ENCODE results near the gene METTL1. TPM values are rescaled to one million over a fixed set of nuclear protein-coding genes. Genes with fewer than 3 reads are reported as not detected.

Gene METTL1
- total RNA-seq, 4 donors from 2014 or later = 4.2 to 9.8 (median 5.7) TPM

DNA sequence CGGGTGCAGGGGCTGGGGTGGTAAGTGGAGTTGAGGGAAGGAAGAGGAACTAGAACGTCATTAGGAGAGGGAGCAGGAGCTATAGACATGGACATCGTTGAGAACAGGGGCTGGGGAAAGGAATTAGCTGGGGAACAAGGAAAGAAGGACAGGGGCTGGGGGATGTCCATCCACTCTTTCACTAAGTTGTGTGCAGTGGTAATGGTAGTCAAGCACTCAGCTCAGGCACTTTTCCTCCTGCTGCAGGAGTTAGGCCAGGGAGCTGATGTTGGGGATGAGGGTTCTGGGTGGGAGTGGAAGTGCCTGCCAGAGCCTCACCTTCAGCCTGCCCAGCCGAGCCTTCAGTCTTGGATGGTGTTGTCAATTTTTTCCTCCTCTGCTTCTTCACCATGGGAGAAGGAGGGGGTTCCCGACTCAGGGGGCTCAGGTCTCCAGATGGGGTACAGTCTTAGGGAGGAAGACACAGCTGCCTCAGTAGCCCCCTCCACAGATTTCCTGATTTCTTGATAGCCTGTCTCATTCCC lies 42.5 kb downstream of the METTL1 start:
- TF ChIP-seq POLR2A (IDR thresholded peaks at IDR 0.05; ENCODE audit: low read depth) = no peak
- TF ChIP-seq, protein P1, sequence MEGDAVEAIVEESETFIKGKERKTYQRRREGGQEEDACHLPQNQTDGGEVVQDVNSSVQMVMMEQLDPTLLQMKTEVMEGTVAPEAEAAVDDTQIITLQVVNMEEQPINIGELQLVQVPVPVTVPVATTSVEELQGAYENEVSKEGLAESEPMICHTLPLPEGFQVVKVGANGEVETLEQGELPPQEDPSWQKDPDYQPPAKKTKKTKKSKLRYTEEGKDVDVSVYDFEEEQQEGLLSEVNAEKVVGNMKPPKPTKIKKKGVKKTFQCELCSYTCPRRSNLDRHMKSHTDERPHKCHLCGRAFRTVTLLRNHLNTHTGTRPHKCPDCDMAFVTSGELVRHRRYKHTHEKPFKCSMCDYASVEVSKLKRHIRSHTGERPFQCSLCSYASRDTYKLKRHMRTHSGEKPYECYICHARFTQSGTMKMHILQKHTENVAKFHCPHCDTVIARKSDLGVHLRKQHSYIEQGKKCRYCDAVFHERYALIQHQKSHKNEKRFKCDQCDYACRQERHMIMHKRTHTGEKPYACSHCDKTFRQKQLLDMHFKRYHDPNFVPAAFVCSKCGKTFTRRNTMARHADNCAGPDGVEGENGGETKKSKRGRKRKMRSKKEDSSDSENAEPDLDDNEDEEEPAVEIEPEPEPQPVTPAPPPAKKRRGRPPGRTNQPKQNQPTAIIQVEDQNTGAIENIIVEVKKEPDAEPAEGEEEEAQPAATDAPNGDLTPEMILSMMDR (IDR thresholded peaks at IDR 0.05) = no peak
- no peak for TF ChIP-seq POLR2AphosphoS5 (IDR thresholded peaks at IDR 0.05)
- no peak for TF ChIP-seq EP300 (IDR thresholded peaks at IDR 0.05)
- peaks cover 7 to 86% (median 17%) of the 10 kb centered on the region in 4 donors for H3K27me3 ChIP-seq
- WGBS = 55% methylated on average over 5 of the region's 5 CpGs
- no peak overlapping the region for H3K4me3 ChIP-seq
- H3K9me3 ChIP-seq = no peaks in the 10 kb centered on the region
- no peak for DNase-seq (ENCODE audit: extremely low spot score)
- H3K27ac ChIP-seq (replicated peaks in 1 of 4) = no peak overlapping the region
- no peaks in the 10 kb centered on the region for H3K36me3 ChIP-seq
- H3K4me1 ChIP-seq = peaks cover 14 to 25% (median 21%) of the 10 kb centered on the region in 4 donors
- intact Hi-C loops (cut with DNase I) = no loop called here

DNA sequence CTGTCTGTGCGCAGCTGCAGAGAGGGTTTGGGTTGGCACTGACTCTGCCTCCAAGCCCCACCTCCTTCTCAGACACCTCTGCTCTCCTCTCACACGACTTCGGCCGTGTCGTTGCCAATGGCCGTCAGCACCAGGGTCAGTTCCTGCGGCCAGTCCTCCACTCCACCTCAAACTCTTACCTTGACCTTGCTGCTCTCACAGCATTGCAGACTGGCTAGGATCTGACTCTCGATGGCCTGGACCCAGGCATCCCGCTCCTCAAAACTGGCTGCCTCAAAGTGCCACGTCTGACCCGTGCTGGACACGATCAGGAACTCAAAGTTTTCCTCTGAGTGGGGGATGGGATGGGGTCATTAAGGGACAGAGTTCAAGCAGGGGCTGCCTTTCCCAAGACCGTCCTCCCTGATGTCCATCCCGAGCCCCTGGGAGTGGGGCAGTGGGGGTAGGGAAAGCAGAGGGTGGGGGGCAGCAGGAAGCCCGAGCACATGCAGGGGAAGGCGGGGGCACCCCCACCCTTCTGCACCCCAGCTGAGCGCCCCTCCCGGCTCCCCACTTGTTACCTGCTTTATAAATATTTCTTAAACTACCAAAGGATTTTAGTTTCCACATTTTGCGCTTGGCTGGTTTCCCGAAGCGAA lies 44.0 kb downstream of the METTL1 start:
- H3K9me3 ChIP-seq = no peaks in the 10 kb centered on the region
- no peaks in the 10 kb centered on the region for H3K36me3 ChIP-seq
- no peak overlapping the region for H3K4me3 ChIP-seq
- DNase-seq (ENCODE audit: extremely low spot score) = no peak
- H3K4me1 ChIP-seq = peaks cover 14 to 25% (median 21%) of the 10 kb centered on the region in 4 donors
- 63% methylated on average over 21 of the region's 21 CpGs for WGBS
- peaks cover 6 to 72% (median 13%) of the 10 kb centered on the region in 4 donors for H3K27me3 ChIP-seq
- H3K27ac ChIP-seq (replicated peaks in 1 of 4) = no peak overlapping the region
- TF ChIP-seq EP300 (IDR thresholded peaks at IDR 0.05) = no peak
- TF ChIP-seq, protein P1 (IDR thresholded peaks at IDR 0.05) = no peak
- no peak for TF ChIP-seq POLR2AphosphoS5 (IDR thresholded peaks at IDR 0.05)
- TF ChIP-seq POLR2A (IDR thresholded peaks at IDR 0.05; ENCODE audit: low read depth) = no peak
- intact Hi-C loops (cut with DNase I) = no loop called here

DNA sequence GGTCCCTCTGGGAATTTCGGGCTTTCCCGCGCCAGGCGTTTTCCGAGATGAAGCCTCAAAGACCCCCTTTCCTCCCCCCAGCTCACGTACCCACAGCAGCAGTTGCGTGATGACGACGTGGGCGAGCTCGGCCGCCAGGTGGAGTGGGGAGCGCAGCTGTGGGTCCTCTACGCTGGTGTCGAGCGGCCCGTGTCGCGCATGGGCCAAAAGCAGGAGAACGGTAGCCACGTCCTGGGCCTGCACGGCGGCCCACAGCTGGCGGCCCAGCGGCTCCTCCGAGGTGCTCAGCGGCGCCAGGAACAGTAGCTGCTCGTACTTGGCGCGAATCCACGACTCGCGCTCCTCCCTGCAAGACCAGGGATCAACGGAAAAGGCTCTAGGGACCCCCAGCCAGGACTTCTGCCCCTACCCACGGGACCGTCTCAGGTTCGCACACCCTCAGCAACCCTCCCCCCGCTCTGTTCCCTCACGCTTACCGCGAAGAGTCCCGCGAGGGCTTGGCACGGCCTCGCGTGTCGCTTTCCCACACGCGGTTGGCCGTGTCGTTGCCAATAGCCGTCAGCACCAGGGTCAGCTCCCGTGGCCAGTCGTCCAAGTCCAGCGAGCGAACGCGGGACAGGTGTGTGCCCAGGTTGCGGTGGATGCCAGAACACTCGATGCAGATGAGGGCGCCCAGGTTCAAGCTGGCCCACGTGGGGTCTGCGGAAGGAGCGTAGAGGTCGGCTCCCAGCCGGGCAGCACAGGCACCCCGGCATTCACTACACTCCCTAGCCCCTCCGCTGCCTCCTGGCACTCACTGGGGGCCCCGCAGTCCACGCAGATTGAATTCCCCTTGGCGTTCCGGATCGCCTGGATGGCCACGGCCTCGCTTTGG lies 44.8 kb downstream of the METTL1 start:
- intact Hi-C loops (cut with DNase I) = no loop called here
- H3K4me3 ChIP-seq = peak overlapping the region; percentile 60 to 75 (median 65)
- WGBS = 51% methylated on average over 69 of the region's 76 CpGs
- no peaks in the 10 kb centered on the region for H3K9me3 ChIP-seq
- peaks cover 6 to 65% (median 13%) of the 10 kb centered on the region in 4 donors for H3K27me3 ChIP-seq
- peaks cover 0 to under 1% (median under 1%) of the 10 kb centered on the region in 4 donors for H3K36me3 ChIP-seq
- H3K27ac ChIP-seq (replicated peaks in 1 of 4) = peak overlapping the region; percentile 43 to 56 (median 54)
- peaks cover 14 to 25% (median 21%) of the 10 kb centered on the region in 4 donors for H3K4me1 ChIP-seq
- TF ChIP-seq POLR2A (IDR thresholded peaks at IDR 0.05; ENCODE audit: low read depth) (no peak), POLR2AphosphoS5 (IDR thresholded peaks at IDR 0.05) (peak in 1 of 2 donors; percentile 2), EP300 (IDR thresholded peaks at IDR 0.05) (no peak)
- TF ChIP-seq, protein P1 (IDR thresholded peaks at IDR 0.05) = peak; percentile 21 to 45 (median 27)
- DNase-seq (ENCODE audit: extremely low spot score) = no peak

DNA sequence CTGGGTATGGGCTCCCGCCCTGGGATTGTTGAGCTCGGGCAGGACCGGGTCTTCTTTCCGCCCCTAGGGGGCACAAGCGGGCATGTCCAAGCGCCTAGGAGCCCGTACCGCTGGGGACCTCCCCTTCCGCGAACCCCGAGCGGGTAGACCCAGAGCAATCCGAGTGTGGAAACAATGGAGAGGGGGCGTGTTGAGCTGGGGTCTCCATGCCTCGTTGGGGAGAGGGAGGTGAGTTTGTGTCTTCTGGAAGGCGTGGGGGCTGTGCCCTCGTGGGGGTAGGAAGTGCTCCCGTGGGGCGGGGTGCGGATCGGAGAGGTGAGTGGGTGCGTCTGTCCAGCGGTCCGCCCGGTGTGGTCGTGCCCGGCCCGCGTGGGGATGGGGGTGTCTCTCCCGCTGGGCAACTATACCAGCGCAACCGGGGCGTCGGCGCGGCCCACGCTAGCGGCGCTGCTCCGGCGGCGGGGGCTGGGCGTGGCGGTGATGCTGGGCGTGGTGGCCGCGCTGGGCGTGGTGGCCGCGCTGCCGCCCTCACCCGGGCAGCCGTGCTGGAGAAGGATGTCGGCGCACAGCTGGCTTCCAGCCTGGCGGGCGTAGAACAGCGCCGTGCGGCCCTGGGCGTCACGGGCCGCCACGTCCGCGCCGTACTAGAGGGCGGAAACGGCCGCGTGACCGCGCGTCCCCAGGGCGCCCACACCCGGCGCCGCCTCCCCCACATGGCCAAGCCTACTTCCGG lies 45.6 kb downstream of the METTL1 start:
- peaks cover 6 to 57% (median 13%) of the 10 kb centered on the region in 4 donors for H3K27me3 ChIP-seq
- TF ChIP-seq, protein P1 (IDR thresholded peaks at IDR 0.05) = peak; percentile 52 to 77 (median 56)
- TF ChIP-seq POLR2A (IDR thresholded peaks at IDR 0.05; ENCODE audit: low read depth) (no peak), POLR2AphosphoS5 (IDR thresholded peaks at IDR 0.05) (peak; percentile 29 to 33), EP300 (IDR thresholded peaks at IDR 0.05) (no peak)
- WGBS = 24% methylated on average over 12 of the region's 79 CpGs
- H3K4me3 ChIP-seq = peak overlapping the region; percentile 60 to 75 (median 65)
- H3K9me3 ChIP-seq = no peaks in the 10 kb centered on the region
- H3K27ac ChIP-seq (replicated peaks in 1 of 4) = peak overlapping the region; percentile 43 to 56 (median 54)
- no peak for DNase-seq (ENCODE audit: extremely low spot score)
- intact Hi-C loops (cut with DNase I) = no loop called here
- H3K4me1 ChIP-seq = peaks cover 14 to 25% (median 21%) of the 10 kb centered on the region in 4 donors
- peaks cover 0 to 8% (median 8%) of the 10 kb centered on the region in 4 donors for H3K36me3 ChIP-seq

Measured in esophagus muscularis mucosa (tissue), 4 donors.